GM10847 (cell line): ENCODE data around the gene RNF2.

Source experiments
- POLR2A ChIP-seq: IDR thresholded peaks from 2 replicates; pipeline ENCODE4 v1.6.1; 2011; ENCODE audit not compliant: insufficient read length; ENCODE audit errors: extremely low read depth

The RNF2 gene

GRCh38 chr1:185044981-185045813 is at the start of gene RNF2:
Gene RNF2, plus strand, starts transcription at chr1:185045558. Its CDS starts 41,996 bp downstream, at chr1:185087554.
- peak; percentile 28 for TF ChIP-seq POLR2A

- TF ChIP-seq POLR2A, result no peak
Measured at GRCh38 chr1:185008838-185009237, 36.5 kb upstream of the RNF2 start.

DNA sequence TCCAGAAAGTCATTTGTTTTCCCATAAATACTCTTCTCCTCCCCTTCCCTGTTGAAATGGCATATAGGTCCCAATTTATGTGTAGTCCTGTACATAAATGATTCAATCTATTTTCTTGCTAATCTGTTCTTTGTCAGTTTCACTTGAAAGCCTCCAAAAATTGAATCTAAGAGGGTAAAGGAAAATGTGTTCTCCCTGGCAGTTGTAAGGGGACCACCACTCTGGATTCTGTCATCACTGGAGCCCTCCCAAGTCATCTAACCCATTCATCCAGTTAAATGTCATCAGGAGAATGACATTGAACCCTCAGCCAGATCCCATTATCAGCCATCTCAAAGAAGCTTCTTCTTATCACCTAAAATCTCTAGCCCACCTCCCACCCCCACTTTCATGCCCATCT is 35.0 kb upstream of the RNF2 start:
- TF ChIP-seq POLR2A, result no peak

DNA sequence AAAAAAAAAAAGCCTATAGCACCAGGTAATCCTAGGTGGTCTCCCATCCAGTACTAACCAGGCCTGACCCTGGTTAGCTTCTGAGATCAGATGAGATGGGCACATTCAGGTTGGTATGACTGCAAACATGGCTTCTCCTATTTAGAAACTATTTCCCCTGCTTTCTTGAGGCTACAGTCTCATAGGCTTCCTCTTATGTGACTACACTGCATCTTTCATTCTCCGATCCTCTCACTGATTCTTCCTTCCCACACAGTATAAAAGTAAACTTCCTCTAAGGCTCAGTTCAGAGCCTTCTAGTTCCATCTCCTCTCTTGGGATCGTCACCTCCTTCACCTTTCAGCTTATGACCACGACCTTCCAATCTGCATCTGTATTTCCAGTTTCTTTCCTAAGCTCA is 30.4 kb upstream of the RNF2 start:
- TF ChIP-seq POLR2A, result no peak

DNA sequence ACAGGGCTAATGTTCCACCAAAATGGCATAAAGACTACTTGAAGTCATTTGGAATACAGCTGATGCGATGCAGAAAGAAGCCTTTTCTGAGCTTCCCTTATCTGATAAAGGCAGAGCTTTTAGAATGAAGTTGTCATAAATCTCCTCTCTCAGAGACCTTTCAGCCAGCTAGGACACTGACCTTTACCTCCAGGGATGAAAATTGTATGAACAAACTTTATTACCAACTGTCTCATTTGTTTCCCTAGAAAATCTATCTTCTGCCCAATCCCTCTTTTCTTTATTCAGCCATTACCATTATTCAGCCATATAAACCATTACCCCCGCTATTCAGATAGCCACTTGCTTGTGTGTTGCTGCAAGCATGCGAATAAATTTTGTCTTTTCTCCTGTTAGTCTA is 29.7 kb upstream of the RNF2 start:
- TF ChIP-seq POLR2A, result no peak

GRCh38 chr1:185016880-185017279 is 28.5 kb upstream of the RNF2 start:
- TF ChIP-seq POLR2A, result no peak

DNA sequence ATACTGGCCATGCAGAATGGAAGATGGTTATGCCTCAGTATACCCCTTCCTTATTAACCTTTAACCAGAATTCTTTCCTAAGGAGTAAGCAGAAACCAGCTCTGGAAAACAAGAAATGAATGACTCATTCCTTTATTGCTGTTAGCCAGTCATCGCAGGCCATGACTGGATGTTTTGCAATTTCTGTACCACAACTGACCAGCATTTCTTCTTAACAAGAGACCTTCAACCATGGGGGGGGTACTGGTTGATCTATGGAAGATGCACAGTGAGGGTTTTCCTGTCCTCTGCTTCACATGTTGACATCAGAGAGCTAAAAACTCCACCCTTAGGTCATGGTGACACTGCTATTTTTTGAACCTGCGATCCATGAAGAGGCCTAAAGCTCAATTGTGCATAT is 28.0 kb upstream of the RNF2 start:
- no peak for TF ChIP-seq POLR2A

DNA sequence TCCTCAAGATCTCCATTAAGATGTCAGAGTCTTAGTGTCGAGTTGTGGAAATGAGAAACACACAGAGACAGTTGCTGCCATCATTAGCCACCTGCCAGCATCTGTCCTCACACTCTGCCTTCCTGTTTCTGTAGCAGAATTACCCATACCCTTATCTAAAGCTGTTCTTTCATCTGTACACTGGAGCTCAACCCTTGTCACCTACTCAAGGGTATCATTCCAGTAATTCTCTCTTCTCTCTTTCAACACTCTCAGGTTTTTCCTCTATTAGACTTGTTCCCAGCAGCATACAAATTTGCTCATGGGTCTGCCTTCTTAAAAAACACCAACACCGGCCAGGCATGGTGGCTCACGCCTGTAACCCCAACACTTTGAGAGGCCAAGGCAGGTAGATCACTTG is 27.4 kb upstream of the RNF2 start:
- TF ChIP-seq POLR2A, result no peak

DNA sequence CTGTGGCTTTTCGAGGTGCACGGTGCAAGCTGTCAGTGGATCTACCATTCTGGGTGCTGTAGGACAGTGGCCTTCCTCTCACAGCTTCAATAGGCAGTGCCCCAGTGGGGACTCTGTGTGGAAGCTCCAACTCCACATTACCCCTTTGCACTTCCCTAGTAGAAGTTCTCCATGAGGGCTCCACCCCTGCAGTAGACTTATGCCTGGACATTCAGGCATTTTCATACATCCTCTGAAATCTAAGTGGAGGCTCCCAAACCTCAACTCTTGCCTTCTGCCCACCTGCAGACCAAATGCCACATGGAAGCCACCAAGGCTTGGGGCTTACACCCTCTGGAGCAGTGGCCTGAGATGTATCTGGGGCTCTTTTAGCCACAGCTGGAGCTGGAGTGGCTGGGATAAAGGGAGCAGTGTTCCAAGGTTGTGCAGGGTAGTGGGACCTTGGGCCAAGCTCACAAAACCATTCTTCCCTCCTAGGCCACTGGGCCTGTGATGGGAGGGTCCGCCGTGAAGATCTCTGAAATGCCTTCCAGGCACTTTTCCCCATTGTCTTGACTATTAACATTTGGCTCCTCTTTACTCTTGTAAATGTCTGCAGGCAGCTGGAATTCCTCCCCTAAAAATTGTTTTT is 18.0 kb upstream of the RNF2 start:
- no peak for TF ChIP-seq POLR2A

- no peak for TF ChIP-seq POLR2A
Measured at GRCh38 chr1:185033686-185034085, 11.7 kb upstream of the RNF2 start.

- no peak for TF ChIP-seq POLR2A
Measured at GRCh38 chr1:185035258-185035657, 10.1 kb upstream of the RNF2 start.

DNA sequence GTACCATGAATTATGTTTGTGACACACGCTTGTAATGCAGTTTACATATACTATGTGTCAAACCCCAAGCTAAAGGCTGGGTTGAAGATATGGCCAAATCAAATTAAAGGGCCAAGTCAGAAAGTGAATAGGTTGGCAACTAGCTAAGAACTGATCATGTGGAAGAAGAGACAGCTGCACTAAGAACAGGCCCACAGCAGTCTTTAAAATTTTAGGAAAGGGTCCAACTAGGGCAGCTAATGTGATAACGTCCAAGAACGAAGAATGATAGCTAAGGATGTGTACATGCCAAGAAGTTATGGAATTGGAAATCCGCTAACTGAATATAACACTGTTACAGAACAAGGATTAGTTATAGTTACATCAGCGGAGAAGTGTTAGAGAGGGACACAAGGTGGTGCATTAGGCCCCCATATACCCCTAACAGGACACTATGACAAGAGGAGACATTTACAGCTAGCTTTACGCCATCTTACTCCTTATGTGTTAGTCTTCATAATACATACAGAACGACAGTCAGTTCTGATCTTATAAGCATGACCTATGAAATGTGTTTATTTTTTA is 6.5 kb upstream of the RNF2 start:
- TF ChIP-seq POLR2A, result no peak

DNA sequence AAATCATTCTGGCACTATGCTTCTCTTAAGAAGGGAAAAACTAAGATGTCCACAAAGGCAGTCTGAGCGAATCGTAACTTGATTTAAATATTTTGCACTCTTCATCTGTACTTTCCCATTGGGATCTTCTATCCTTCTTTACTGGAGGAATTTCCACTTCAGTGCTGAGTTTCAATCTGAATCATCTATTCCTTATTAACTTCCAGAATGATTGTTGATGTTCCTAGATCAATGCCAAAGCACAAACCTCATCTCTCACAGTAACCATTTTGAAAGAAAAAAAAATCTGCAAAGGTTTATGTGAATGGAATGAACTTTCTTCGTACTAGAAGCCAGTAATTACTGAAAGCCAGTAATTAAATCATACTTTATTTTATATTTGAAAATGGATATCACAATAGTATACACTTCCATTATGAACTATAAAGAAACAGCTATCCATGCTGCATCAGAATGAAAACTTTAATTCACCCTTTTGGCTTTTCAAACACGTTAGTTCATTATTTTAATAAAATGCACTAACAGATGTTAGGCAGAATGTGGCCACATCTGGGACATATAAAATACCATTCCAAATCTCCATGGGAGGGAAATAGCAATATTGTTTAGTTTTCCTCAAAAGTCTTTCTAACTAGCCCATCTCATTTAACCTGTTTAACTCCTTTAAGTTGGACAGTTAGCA is 5.5 kb upstream of the RNF2 start:
- TF ChIP-seq POLR2A, result no peak

DNA sequence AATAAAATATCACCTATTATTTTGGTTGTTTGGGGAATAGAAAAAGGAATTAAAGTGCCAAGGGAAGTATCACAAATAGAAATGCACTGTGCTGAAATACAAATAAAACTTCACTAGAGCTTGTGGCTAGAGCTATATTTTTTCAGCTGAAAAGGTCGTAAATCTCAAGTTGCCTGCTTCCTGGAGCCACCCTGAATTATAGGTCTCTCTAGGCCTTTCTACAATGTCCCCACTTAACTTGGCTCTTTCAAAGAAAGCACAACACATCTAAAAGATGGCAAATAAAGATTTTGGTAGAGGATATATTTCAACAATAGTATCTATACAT is 5.0 kb upstream of the RNF2 start:
- TF ChIP-seq POLR2A, result no peak

DNA sequence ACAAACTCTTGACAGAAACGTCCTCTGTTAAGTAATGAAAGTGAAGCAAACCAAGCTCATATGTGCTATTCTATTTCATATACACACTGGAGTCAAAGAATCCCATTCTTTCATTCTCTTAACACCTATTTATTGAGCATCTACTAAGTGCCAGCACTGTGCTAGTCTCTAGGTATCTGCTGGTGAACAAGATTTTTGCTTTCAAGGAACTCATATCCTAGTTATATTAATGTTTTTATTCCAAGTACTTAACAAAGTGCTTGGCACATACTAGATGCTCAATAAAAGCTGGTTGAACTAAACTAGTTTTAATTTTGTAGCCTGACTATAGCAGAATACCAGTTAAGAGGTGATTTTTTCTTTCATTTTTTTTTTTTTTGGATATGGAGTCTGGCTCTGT is 3.6 kb upstream of the RNF2 start:
- TF ChIP-seq POLR2A, result no peak

DNA sequence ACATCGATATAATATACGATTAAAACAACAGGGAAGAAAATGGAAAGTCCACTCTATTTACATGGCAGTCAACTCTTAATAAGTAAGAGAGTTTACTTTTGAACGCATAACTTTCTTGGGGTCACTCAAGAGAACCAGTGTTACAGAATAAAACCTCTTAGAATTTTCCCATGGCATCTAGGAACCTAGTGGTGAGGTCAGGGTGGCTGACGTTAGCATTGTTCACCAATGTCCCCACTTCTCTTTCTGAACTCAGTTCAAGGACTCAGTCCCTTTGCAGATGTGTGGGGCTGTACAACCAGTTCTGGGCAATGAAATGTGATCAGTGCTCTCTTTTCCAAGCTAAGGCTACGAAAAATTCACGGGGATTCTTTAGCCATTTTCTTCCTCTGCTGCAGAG is 2.6 kb upstream of the RNF2 start:
- TF ChIP-seq POLR2A, result no peak
